ENCODE results near the gene FNIP2.

The FNIP2 gene

GRCh38 chr4:158762553-158762952 lies 6.3 kb upstream of the FNIP2 start:
- Histone ChIP-seq H3K27me3 (ENCODE audit: insufficient read depth, low read length) (no peaks in the 10 kb centered on the region), H3K9ac (ENCODE audit: low read length) (no peak overlapping the region), H3K9me3 (ENCODE audit: insufficient read depth, low read depth, low read length) (no peaks in the 10 kb centered on the region), H4K91ac (ENCODE audit: low read depth, low read length) (no peak overlapping the region), H2BK5ac (ENCODE audit: low read depth, low read length, poor library complexity) (no peak overlapping the region), H4K8ac (ENCODE audit: low read depth, low read length) (no peak overlapping the region), H3K18ac (ENCODE audit: low read length) (no peak overlapping the region), H4K12ac (ENCODE audit: low read depth, low read length) (no peak overlapping the region), H2AK5ac (ENCODE audit: low read length) (no peak overlapping the region), H3K79me2 (ENCODE audit: control insufficient read depth, insufficient read depth, low read length, poor library complexity) (no peaks in the 10 kb centered on the region), H2AFZ (ENCODE audit: insufficient read depth, low read length, poor library complexity) (no peak overlapping the region), H3K4ac (ENCODE audit: low read depth, low read length) (no peak overlapping the region), H3K23ac (ENCODE audit: low read length) (no peak overlapping the region), H3K14ac (ENCODE audit: low read length) (no peak overlapping the region), H3K4me3 (ENCODE audit: low read depth, low read length) (no peak overlapping the region), H3K27ac (ENCODE audit: low read depth, low read length) (no peak overlapping the region), H2BK120ac (ENCODE audit: insufficient read depth, low read length, poor library complexity) (no peak overlapping the region), H3K4me2 (ENCODE audit: low read length) (no peak overlapping the region), H3K4me1 (ENCODE audit: control insufficient read depth in 1 of 2, insufficient read depth in 2 of 2, low read length in 2 of 2) (no peaks in the 10 kb centered on the region), H3K79me1 (ENCODE audit: low read length) (no peaks in the 10 kb centered on the region), H2BK12ac (ENCODE audit: low read length) (no peak overlapping the region), H3K36me3 (ENCODE audit: control insufficient read depth in 1 of 2, insufficient read depth in 2 of 2, low read length in 2 of 2) (no peaks in the 10 kb centered on the region)
- DNase-seq = no peak
- WGBS (ENCODE audit: extremely low coverage, insufficient coverage, insufficient read length) = 100% methylated on average over 1 of the region's 4 CpGs

- H3K79me1 ChIP-seq (ENCODE audit: low read length) = peaks cover 2% of the 10 kb centered on the region
- peaks cover 2% of the 10 kb centered on the region for H3K79me2 ChIP-seq (ENCODE audit: control insufficient read depth, insufficient read depth, low read length, poor library complexity)
- no CpG with 5 or more reads among the region's 2 CpGs for WGBS (ENCODE audit: extremely low coverage, insufficient coverage, insufficient read length)
- H3K36me3 ChIP-seq (ENCODE audit: control insufficient read depth in 1 of 2, insufficient read depth in 2 of 2, low read length in 2 of 2) = no peaks in the 10 kb centered on the region
- no peak overlapping the region for H2AK5ac ChIP-seq (ENCODE audit: low read length)
- H2BK12ac ChIP-seq (ENCODE audit: low read length) = no peak overlapping the region
- H4K12ac ChIP-seq (ENCODE audit: low read depth, low read length) = no peak overlapping the region
- no peak overlapping the region for H3K18ac ChIP-seq (ENCODE audit: low read length)
- H3K14ac ChIP-seq (ENCODE audit: low read length) = no peak overlapping the region
- no peak overlapping the region for H2AFZ ChIP-seq (ENCODE audit: insufficient read depth, low read length, poor library complexity)
- peaks cover 0 to 2% of the 10 kb centered on the region in 2 experiments for H3K4me1 ChIP-seq (ENCODE audit: control insufficient read depth in 1 of 2, insufficient read depth in 2 of 2, low read length in 2 of 2)
- H3K4me2 ChIP-seq (ENCODE audit: low read length) = no peak overlapping the region
- no peak overlapping the region for H3K9ac ChIP-seq (ENCODE audit: low read length)
- H3K27ac ChIP-seq (ENCODE audit: low read depth, low read length) = no peak overlapping the region
- no peaks in the 10 kb centered on the region for H3K27me3 ChIP-seq (ENCODE audit: insufficient read depth, low read length)
- no peak overlapping the region for H2BK120ac ChIP-seq (ENCODE audit: insufficient read depth, low read length, poor library complexity)
- no peak overlapping the region for H3K4me3 ChIP-seq (ENCODE audit: low read depth, low read length)
- H3K9me3 ChIP-seq (ENCODE audit: insufficient read depth, low read depth, low read length) = no peaks in the 10 kb centered on the region
- H3K23ac ChIP-seq (ENCODE audit: low read length) = no peak overlapping the region
- no peak for DNase-seq
- H4K8ac ChIP-seq (ENCODE audit: low read depth, low read length) = no peak overlapping the region
- H3K4ac ChIP-seq (ENCODE audit: low read depth, low read length) = no peak overlapping the region
- H2BK5ac ChIP-seq (ENCODE audit: low read depth, low read length, poor library complexity) = no peak overlapping the region
- H4K91ac ChIP-seq (ENCODE audit: low read depth, low read length) = no peak overlapping the region
Observed at GRCh38 chr4:158763462-158763861, 5.4 kb upstream of the FNIP2 start.

GRCh38 chr4:158766434-158767044 lies 2.3 kb upstream of the FNIP2 start:
- WGBS (ENCODE audit: extremely low coverage, insufficient coverage, insufficient read length) = no CpG with 5 or more reads among the region's 6 CpGs

GRCh38 chr4:158767451-158767850 lies 1.4 kb upstream of the FNIP2 start:
- peaks cover 2% of the 10 kb centered on the region in 2 experiments for H3K4me1 ChIP-seq (ENCODE audit: control insufficient read depth in 1 of 2, insufficient read depth in 2 of 2, low read length in 2 of 2)
- H3K36me3 ChIP-seq (ENCODE audit: control insufficient read depth in 1 of 2, insufficient read depth in 2 of 2, low read length in 2 of 2) = no peaks in the 10 kb centered on the region

More at GRCh38 chr4:158766434-158767044, 2.3 kb upstream of the FNIP2 start:
- no peak overlapping the region for H3K18ac ChIP-seq (ENCODE audit: low read length)
- H3K4ac ChIP-seq (ENCODE audit: low read depth, low read length) = no peak overlapping the region
- no peak overlapping the region for H2AFZ ChIP-seq (ENCODE audit: insufficient read depth, low read length, poor library complexity)
- peaks cover 8% of the 10 kb centered on the region for H3K79me1 ChIP-seq (ENCODE audit: low read length)
- no peak overlapping the region for H4K8ac ChIP-seq (ENCODE audit: low read depth, low read length)
- H3K36me3 ChIP-seq (ENCODE audit: control insufficient read depth in 1 of 2, insufficient read depth in 2 of 2, low read length in 2 of 2) = no peaks in the 10 kb centered on the region
- no peak overlapping the region for H3K4me2 ChIP-seq (ENCODE audit: low read length)
- no peak overlapping the region for H4K12ac ChIP-seq (ENCODE audit: low read depth, low read length)
- H3K27me3 ChIP-seq (ENCODE audit: insufficient read depth, low read length) = peaks cover 4% of the 10 kb centered on the region
- no peak overlapping the region for H3K27ac ChIP-seq (ENCODE audit: low read depth, low read length)
- no peak overlapping the region for H4K91ac ChIP-seq (ENCODE audit: low read depth, low read length)
- DNase-seq = no peak
- H3K79me2 ChIP-seq (ENCODE audit: control insufficient read depth, insufficient read depth, low read length, poor library complexity) = peaks cover 8% of the 10 kb centered on the region
- H2BK5ac ChIP-seq (ENCODE audit: low read depth, low read length, poor library complexity) = no peak overlapping the region
- H2BK120ac ChIP-seq (ENCODE audit: insufficient read depth, low read length, poor library complexity) = no peak overlapping the region
- H3K23ac ChIP-seq (ENCODE audit: low read length) = no peak overlapping the region
- no peak overlapping the region for H2BK12ac ChIP-seq (ENCODE audit: low read length)
- peaks cover 2% of the 10 kb centered on the region in 2 experiments for H3K4me1 ChIP-seq (ENCODE audit: control insufficient read depth in 1 of 2, insufficient read depth in 2 of 2, low read length in 2 of 2)
- H3K9ac ChIP-seq (ENCODE audit: low read length) = no peak overlapping the region
- no peaks in the 10 kb centered on the region for H3K9me3 ChIP-seq (ENCODE audit: insufficient read depth, low read depth, low read length)
- no peak overlapping the region for H3K4me3 ChIP-seq (ENCODE audit: low read depth, low read length)
- H3K14ac ChIP-seq (ENCODE audit: low read length) = no peak overlapping the region
- no peak overlapping the region for H2AK5ac ChIP-seq (ENCODE audit: low read length)

More at GRCh38 chr4:158767451-158767850, 1.4 kb upstream of the FNIP2 start:
- H2BK12ac ChIP-seq (ENCODE audit: low read length) = no peak overlapping the region
- H3K79me2 ChIP-seq (ENCODE audit: control insufficient read depth, insufficient read depth, low read length, poor library complexity) = peaks cover 8% of the 10 kb centered on the region
- H3K9ac ChIP-seq (ENCODE audit: low read length) = no peak overlapping the region
- no peak overlapping the region for H3K23ac ChIP-seq (ENCODE audit: low read length)
- H3K79me1 ChIP-seq (ENCODE audit: low read length) = peaks cover 8% of the 10 kb centered on the region
- H4K91ac ChIP-seq (ENCODE audit: low read depth, low read length) = no peak overlapping the region
- H4K12ac ChIP-seq (ENCODE audit: low read depth, low read length) = no peak overlapping the region
- no peak overlapping the region for H2AFZ ChIP-seq (ENCODE audit: insufficient read depth, low read length, poor library complexity)
- H2BK120ac ChIP-seq (ENCODE audit: insufficient read depth, low read length, poor library complexity) = no peak overlapping the region
- WGBS (ENCODE audit: extremely low coverage, insufficient coverage, insufficient read length) = no CpG with 5 or more reads among the region's 2 CpGs
- no peak overlapping the region for H3K4ac ChIP-seq (ENCODE audit: low read depth, low read length)
- H3K9me3 ChIP-seq (ENCODE audit: insufficient read depth, low read depth, low read length) = no peaks in the 10 kb centered on the region
- DNase-seq = no peak
- H2BK5ac ChIP-seq (ENCODE audit: low read depth, low read length, poor library complexity) = no peak overlapping the region
- H3K18ac ChIP-seq (ENCODE audit: low read length) = no peak overlapping the region
- no peak overlapping the region for H3K14ac ChIP-seq (ENCODE audit: low read length)
- H3K4me2 ChIP-seq (ENCODE audit: low read length) = no peak overlapping the region
- H3K27me3 ChIP-seq (ENCODE audit: insufficient read depth, low read length) = peaks cover 4% of the 10 kb centered on the region
- no peak overlapping the region for H2AK5ac ChIP-seq (ENCODE audit: low read length)
- no peak overlapping the region for H3K27ac ChIP-seq (ENCODE audit: low read depth, low read length)
- no peak overlapping the region for H4K8ac ChIP-seq (ENCODE audit: low read depth, low read length)
- H3K4me3 ChIP-seq (ENCODE audit: low read depth, low read length) = no peak overlapping the region

All from trophoblast cell (in vitro differentiated cells and primary cell).